ENCODE results near the gene NUDT2. TPM values are rescaled to one million over a fixed set of nuclear protein-coding genes. Genes with fewer than 3 reads are reported as not detected.

The NUDT2 gene
- total RNA-seq, 2 donors from 2014 or later = 3.4 to 20.8 TPM

- no peak overlapping the region for H3K4me3 ChIP-seq
- no peak for TF ChIP-seq CTCF (IDR thresholded peaks at IDR 0.05)
- H3K9me3 ChIP-seq = no peaks in the 10 kb centered on the region
- H3K36me3 ChIP-seq = peaks cover 22% of the 10 kb centered on the region
- ATAC-seq (ENCODE audit: insufficient number of reproducible peaks, low FRiP score, low read depth) (no peak), DNase-seq (ENCODE audit: low spot score) (no peak)
- no peak overlapping the region for H3K27ac ChIP-seq
- H3K27me3 ChIP-seq (replicated peaks; ENCODE audit: insufficient read depth) = no peaks in the 10 kb centered on the region
- H3K4me1 ChIP-seq (ENCODE audit: control insufficient read depth in 1 of 2, low read depth in 2 of 2) = no peaks in the 10 kb centered on the region
Measured at GRCh38 chr9:34369636-34370035, 40.3 kb downstream of the NUDT2 start.

- H3K36me3 ChIP-seq = peaks cover 22% of the 10 kb centered on the region
- H3K4me1 ChIP-seq (ENCODE audit: control insufficient read depth in 1 of 2, low read depth in 2 of 2) = peaks cover 0 to 5% of the 10 kb centered on the region in 2 donors
- TF ChIP-seq CTCF (IDR thresholded peaks at IDR 0.05) = no peak
- DNase-seq (ENCODE audit: low spot score) = no peak
- H3K9me3 ChIP-seq = no peaks in the 10 kb centered on the region
- H3K4me3 ChIP-seq = no peak overlapping the region
- no peaks in the 10 kb centered on the region for H3K27me3 ChIP-seq (replicated peaks; ENCODE audit: insufficient read depth)
- ATAC-seq (ENCODE audit: insufficient number of reproducible peaks, low FRiP score, low read depth) = no peak
- no peak overlapping the region for H3K27ac ChIP-seq
Measured at GRCh38 chr9:34370335-34370969, 41.1 kb downstream of the NUDT2 start.

GRCh38 chr9:34370970-34371880 lies 41.9 kb downstream of the NUDT2 start:
- no peak overlapping the region for H3K4me3 ChIP-seq
- no peaks in the 10 kb centered on the region for H3K9me3 ChIP-seq
- DNase-seq (ENCODE audit: low spot score) (no peak), ATAC-seq (ENCODE audit: insufficient number of reproducible peaks, low FRiP score, low read depth) (no peak)
- no peak overlapping the region for H3K27ac ChIP-seq
- H3K36me3 ChIP-seq = peaks cover 22% of the 10 kb centered on the region
- TF ChIP-seq CTCF (IDR thresholded peaks at IDR 0.05) = no peak
- no peaks in the 10 kb centered on the region for H3K27me3 ChIP-seq (replicated peaks; ENCODE audit: insufficient read depth)
- peaks cover 6 to 12% of the 10 kb centered on the region in 2 donors for H3K4me1 ChIP-seq (ENCODE audit: control insufficient read depth in 1 of 2, low read depth in 2 of 2)

GRCh38 chr9:34371886-34372466 lies 42.6 kb downstream of the NUDT2 start:
- DNase-seq (ENCODE audit: low spot score) (no peak), ATAC-seq (ENCODE audit: insufficient number of reproducible peaks, low FRiP score, low read depth) (no peak)
- no peaks in the 10 kb centered on the region for H3K27me3 ChIP-seq (replicated peaks; ENCODE audit: insufficient read depth)
- H3K4me3 ChIP-seq = no peak overlapping the region
- H3K27ac ChIP-seq = no peak overlapping the region
- peaks cover 6 to 14% of the 10 kb centered on the region in 2 donors for H3K4me1 ChIP-seq (ENCODE audit: control insufficient read depth in 1 of 2, low read depth in 2 of 2)
- H3K36me3 ChIP-seq = peaks cover 22% of the 10 kb centered on the region
- no peak for TF ChIP-seq CTCF (IDR thresholded peaks at IDR 0.05)
- no peaks in the 10 kb centered on the region for H3K9me3 ChIP-seq

GRCh38 chr9:34372467-34373011 lies 43.2 kb downstream of the NUDT2 start:
- Histone ChIP-seq H3K9me3 (no peaks in the 10 kb centered on the region), H3K4me1 (ENCODE audit: control insufficient read depth in 1 of 2, low read depth in 2 of 2) (peaks cover 6 to 14% of the 10 kb centered on the region in 2 donors), H3K27ac (no peak overlapping the region), H3K4me3 (no peak overlapping the region), H3K27me3 (replicated peaks; ENCODE audit: insufficient read depth) (no peaks in the 10 kb centered on the region), H3K36me3 (peaks cover 22% of the 10 kb centered on the region)
- no peak for ATAC-seq (ENCODE audit: insufficient number of reproducible peaks, low FRiP score, low read depth)
- no peak for TF ChIP-seq CTCF (IDR thresholded peaks at IDR 0.05)
- no peak for DNase-seq (ENCODE audit: low spot score)

All from thoracic aorta (tissue), 2 donors.